NCI-H2227 treated with DMSO at 0.1 percent for 48 hours (cell line): Measurements from ENCODE around the gene MARS1.

Experiments
- DNase-seq: peaks from one replicate; lab custom pipeline; 2025; lab: John Stamatoyannopoulos, UW

The MARS1 gene

DNA sequence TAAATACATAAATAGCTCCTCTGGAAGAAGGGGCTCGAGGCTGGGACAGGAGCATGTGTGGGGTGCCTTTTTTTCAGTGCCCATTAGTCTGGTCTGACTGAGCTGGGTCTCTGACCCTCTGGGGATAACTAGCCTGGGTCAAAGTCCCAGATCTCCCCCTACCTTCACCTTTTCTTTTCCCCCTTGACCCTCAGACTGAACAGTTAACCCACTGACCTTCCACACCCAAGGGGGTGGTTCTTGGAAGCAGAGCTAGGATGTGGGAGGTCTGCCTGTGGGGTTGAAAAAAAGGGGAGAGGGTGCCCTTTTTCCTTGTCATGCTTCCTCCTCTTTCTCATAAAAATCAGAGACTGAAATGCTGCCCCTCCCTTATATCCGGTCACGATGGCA lies 29.2 kb upstream of the MARS1 start:
- no peak for DNase-seq

DNA sequence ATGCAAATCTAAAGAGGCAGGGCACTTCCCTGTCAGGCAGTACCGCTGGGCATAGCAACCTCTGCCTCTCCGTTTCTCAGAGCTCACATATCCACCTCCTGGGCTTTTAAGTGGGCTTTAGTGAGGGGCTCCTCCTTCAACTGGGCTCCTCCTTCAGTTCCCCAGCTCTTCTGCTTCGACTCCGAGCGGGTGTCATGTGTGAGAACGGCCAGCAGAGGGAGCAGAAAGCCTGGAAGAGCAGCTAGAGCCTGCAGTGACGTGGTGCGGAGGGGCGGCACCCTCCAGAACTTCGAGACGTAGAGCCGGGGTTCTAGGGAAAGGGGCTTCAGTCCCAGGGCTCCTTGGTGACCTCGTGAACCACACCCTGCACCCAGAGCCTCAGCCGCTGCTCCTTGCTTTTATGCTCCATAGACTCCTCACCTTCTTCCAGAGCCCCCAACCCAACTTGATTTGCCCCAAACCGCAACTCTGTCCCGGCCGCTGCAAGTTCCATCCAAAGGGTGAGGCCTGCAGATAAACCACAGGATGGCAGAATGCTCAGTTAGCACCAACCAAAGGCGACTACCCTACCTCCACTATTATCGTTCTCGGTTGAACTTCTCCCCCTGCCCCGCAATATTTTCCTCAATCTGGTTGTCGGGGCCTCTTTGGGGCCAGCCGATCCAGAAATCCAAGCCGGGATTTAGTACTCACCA lies 28.7 kb upstream of the MARS1 start:
- DNase-seq, result peak; percentile 90

DNA sequence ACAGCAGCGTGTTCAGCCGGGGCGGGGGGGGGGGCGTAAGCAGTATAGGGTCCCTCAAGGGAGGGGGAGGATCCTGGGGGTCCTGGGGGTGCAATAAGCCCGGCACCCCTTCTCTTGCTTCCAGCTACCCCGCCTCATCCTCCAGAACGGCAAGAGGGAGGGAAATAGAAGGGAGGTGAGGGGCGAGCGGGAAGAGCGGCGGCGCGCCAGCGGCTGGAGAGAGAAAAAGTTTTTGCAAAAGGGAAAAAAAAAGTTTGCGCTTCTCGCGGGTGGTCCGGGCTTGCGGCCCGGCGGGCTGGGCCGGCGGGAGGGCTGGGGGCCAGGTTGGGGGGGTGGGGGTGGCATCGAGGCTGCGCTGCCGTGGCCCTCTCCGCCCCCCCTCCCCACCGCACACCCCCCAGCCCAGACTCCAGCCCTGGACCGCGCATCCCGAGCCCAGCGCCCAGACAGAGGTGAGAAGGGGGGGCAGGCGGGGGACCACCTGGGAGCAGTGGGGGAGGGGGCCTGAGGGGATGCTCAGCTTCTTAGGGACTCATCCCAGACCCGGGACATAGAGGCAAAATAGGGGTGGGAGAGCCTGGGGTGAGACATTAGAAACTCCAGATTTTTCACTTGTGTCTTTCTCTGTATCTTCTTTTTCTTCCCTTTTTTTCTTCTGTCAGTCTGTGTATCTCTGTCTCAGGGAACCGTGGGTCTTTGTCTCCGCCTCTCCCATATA lies 28.0 kb upstream of the MARS1 start, which contains the start of gene GLI1:
TSS of gene GLI1 (plus strand) at position 36 of the 718 bp plus-strand sequence. CDS start 3,907 bp downstream, outside the sequence.
- no peak for DNase-seq

DNA sequence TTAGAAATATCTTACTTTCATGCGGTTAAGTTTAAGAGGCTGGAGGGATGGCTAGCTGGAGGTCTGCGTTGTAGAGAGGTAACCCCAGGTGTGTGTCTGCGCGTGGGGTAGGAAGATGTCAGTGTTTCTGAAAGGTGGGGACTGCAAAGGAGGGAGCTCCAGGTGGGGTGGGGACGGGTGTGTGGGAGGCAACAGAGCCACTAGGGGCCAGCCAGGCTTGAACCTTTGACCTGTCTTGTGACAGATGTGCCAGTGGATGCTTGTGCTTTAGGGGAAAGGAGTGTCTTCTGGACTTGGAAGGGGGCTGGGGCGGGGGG lies 27.4 kb upstream of the MARS1 start:
- no peak for DNase-seq

DNA sequence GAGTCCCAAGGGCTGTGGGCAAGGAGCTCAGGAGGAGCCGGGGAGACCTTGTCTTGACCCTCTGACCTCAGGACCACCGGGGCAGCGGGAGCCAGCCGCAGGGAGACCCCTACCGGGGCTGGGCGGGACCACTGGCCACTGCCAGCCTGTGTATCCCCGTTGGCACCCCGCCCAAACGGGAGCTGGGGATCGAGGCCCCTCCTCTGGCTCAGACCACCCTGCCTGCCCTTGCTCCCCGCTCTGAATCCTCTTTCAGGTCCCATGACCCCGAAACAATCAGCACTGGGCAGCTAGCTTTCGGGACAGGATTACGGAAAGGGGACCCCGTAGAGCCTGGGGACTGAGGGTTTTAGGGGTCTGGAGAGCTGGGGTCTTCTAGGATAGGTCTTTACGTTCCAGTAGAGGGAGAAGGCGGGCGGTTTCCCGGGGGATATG lies 27.0 kb upstream of the MARS1 start:
- no peak for DNase-seq

DNA sequence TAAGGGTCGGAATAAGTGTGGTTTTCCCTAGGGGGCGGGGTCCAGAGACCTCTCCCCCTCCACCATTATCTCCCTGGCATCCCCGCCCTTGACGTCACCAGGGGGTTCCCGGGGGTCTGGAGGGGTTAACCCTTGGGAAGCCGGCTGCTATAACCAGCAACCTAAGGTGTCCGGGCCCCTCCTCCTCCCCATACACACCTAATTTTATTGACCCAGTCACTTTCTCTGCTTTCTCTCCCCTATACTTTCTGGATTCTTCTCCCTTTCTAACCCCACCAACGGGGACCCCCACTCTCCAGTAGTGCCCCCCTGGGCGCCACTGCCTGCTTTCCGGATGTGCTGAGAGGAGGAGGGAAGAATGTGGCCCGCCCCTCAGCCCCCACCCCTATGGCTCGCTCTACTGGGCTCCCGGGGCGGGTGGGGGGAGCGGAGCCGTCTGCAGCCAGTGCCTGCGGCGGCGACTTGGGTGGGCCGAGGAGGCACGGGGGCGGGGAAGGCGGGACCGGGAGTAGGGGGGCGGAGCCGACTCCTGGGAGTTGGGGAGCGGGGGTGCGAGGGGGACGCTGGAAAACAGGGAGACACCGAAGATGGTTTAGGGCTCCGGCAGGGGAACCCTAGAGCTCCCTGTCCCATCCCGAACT lies 26.5 kb upstream of the MARS1 start:
- DNase-seq, result no peak

DNA sequence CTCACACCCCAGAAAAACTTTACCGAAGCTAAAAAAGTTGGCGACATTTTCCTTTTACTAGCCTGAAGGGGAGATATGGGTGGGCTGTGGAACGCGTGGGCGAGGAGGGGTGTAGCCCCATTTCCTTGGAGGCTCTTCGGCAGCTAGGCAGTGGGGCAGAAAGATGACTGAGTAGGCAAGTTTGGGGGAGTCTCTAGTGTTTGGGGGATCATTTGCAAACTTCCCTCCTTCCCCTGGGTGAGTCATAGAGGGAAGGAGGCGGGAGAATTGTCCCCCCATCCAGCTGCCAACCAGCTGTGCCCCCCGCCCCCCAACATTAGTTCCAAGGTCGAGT lies 26.0 kb upstream of the MARS1 start:
- DNase-seq, result no peak

DNA sequence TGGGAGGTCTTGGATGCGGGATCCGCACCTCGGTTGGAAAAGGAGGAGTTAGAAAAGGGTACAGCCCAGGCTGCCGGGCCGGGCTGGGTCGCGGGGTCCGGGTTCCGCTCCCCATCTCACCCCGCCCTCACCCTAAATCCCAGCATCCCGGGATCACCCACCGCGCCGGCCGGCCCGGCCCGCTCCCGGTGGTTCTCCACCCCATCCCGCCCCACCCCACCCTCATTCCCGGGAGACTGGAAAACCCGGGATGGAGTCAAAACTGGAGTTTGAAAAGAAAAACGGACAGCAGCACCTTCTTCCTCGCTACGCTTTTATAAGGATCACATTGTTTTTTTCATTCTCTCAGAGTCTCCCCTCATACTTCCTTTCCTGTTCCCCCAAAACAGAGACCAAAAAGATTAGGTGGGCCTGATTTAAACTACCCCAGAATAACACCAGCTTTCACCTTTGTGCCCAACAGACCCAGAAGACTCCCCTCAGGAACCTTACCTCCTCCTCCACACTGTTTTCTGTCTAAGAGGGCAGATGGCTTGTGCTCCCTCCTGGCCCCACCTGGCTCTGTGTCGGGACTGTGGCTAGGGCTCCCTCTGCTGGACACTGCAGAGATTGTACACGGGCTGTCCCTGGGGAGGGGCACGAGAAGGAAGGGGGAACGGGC lies 25.5 kb upstream of the MARS1 start:
- DNase-seq, result peak; percentile 60

DNA sequence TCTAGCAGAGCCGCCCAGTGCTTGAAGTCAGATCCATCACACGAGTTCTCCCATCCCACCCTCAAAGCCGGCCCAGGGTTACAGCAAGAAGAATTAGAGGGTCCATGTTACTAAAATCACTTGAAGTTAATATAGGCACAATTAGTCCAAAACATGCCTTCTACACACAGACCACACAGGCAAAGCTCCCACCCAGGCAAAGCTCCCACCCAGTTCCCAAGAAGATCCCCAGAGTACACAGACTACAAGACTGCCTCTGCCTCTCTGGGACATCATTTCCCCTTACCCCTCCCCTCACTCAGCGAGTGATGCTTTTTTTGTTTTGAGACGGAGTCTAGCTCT lies 25.0 kb upstream of the MARS1 start:
- no peak for DNase-seq

DNA sequence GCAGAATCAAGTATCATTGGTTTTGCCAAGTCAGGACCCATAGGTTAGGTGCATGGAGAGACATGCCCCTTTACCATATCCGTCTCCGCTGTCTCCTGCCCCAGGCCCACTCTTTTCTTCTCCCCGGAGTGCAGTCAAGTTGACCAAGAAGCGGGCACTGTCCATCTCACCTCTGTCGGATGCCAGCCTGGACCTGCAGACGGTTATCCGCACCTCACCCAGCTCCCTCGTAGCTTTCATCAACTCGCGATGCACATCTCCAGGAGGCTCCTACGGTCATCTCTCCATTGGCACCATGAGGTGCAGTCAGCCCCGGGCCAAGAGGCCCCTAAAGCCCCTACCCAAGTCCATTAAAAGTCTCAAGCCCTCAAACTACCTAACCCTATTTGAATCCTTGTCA lies 23.3 kb upstream of the MARS1 start:
- no peak for DNase-seq

DNA sequence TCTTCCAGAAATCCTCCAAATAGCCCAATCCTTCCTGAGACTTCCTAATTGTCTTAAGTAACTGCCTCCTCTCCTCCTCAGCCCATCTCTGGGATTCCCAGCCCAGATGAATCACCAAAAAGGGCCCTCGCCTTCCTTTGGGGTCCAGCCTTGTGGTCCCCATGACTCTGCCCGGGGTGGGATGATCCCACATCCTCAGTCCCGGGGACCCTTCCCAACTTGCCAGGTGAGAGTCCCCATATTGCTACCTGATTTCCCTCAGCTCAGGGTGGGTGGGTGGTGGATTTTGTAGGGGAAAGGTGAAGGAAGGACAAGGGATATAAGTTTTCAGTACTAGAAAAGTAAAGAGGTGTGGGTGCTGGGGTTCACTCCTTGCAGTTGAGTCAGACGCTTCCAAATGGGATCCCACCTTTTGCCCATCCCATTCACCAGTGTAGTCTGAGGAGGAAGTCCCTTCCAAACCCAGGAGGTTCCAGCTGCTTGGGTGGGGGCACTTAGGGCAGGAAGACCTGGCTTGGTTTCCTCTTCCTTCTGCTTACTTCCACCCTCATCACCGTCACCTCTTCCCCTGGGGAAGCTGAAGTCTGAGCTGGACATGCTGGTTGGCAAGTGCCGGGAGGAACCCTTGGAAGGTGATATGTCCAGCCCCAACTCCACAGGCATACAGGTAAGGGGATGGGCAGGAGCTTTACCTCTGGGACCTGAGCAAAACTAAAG lies 22.7 kb upstream of the MARS1 start:
- no peak for DNase-seq

DNA sequence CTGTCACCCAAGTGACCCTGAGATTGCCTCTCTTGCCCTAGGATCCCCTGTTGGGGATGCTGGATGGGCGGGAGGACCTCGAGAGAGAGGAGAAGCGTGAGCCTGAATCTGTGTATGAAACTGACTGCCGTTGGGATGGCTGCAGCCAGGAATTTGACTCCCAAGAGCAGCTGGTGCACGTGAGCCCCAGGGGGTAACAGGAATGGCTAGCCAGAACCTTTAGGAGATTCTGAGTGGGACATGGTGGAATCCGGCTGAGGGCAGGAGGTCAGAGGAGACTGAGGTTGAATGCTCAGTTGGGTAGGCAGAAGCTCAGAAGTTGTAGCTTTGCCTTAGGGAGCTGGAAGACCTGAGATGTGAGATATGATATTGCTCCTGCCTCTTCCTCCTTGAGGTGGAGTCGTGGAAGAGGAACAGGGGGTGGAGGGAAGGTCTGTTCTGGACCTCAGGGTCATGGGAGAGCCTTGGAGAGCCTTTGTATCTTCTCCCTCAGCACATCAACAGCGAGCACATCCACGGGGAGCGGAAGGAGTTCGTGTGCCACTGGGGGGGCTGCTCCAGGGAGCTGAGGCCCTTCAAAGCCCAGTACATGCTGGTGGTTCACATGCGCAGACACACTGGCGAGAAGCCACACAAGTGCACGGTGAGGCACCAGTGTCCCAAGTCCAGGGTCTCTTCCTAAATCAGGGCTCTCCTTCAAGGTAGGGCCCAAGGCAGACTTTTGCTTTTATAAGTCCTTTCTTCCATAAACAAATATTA lies 21.9 kb upstream of the MARS1 start:
- no peak for DNase-seq

DNA sequence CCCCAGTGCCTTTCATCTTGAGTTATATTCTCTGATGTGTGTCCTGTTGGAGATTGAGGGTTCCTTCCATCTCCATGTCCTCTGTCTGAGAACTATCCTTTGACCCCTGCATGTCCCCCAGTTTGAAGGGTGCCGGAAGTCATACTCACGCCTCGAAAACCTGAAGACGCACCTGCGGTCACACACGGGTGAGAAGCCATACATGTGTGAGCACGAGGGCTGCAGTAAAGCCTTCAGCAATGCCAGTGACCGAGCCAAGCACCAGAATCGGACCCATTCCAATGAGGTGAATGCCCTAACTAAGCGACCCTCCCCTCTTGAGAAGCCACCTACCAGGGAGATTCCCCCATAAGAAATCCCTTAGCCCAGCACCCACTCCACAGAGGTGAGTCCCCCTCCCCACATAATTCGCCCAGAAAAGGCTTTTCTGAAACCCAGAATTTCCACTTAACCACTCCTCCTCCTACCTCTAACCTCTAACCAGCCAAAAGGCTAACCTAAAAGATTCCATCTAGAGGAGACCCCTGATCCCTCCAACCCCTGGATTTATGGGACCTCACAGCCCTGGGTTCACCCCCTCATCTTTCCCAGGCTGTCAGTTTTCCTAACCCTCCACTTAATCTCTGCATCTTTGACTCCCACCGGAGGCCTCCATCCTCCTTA lies 20.5 kb upstream of the MARS1 start:
- no peak for DNase-seq

DNA sequence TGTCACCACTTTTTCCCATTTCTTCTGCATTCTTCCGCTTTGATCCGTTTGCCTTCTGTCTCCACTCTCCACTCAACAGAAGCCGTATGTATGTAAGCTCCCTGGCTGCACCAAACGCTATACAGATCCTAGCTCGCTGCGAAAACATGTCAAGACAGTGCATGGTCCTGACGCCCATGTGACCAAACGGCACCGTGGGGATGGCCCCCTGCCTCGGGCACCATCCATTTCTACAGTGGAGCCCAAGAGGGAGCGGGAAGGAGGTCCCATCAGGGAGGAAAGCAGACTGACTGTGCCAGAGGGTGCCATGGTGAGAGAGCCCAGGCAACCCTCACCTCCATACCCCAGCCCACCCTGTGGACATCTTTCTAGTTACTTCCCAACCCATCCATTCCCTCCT lies 20.0 kb upstream of the MARS1 start:
- DNase-seq, result no peak

DNA sequence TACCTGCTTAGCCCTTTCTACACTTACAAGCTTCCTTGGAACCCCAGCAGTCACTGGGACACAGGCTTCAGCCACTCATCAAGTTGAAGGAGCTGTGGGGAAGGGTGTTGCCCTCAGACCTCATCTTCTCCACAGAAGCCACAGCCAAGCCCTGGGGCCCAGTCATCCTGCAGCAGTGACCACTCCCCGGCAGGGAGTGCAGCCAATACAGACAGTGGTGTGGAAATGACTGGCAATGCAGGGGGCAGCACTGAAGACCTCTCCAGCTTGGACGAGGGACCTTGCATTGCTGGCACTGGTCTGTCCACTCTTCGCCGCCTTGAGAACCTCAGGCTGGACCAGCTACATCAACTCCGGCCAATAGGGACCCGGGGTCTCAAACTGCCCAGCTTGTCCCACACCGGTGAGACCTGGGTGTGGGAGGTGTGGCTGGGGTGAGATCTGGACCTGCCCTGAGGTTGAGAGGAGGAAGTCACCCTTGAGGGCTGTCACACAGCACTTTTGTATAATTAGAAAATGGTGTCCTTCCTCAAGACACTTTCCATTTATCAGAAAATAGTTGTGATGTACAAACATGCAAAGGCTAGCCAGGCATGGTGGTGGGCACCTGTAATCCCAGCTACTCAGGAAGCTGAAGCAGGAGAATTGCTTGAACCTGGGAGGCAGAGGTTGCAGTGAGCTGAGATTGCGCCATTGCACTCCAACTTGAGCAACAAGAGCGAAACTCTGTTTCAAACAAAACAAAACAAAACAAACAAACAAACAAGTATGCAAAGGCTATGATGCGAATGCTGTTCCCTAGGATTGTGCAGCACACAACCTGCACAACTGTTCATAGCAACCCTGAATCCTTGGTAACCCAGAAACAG lies 18.3 kb upstream of the MARS1 start:
- DNase-seq, result no peak

DNA sequence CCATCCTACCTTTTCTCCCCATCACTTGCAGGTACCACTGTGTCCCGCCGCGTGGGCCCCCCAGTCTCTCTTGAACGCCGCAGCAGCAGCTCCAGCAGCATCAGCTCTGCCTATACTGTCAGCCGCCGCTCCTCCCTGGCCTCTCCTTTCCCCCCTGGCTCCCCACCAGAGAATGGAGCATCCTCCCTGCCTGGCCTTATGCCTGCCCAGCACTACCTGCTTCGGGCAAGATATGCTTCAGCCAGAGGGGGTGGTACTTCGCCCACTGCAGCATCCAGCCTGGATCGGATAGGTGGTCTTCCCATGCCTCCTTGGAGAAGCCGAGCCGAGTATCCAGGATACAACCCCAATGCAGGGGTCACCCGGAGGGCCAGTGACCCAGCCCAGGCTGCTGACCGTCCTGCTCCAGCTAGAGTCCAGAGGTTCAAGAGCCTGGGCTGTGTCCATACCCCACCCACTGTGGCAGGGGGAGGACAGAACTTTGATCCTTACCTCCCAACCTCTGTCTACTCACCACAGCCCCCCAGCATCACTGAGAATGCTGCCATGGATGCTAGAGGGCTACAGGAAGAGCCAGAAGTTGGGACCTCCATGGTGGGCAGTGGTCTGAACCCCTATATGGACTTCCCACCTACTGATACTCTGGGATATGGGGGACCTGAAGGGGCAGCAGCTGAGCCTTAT lies 17.4 kb upstream of the MARS1 start:
- DNase-seq, result no peak

DNA sequence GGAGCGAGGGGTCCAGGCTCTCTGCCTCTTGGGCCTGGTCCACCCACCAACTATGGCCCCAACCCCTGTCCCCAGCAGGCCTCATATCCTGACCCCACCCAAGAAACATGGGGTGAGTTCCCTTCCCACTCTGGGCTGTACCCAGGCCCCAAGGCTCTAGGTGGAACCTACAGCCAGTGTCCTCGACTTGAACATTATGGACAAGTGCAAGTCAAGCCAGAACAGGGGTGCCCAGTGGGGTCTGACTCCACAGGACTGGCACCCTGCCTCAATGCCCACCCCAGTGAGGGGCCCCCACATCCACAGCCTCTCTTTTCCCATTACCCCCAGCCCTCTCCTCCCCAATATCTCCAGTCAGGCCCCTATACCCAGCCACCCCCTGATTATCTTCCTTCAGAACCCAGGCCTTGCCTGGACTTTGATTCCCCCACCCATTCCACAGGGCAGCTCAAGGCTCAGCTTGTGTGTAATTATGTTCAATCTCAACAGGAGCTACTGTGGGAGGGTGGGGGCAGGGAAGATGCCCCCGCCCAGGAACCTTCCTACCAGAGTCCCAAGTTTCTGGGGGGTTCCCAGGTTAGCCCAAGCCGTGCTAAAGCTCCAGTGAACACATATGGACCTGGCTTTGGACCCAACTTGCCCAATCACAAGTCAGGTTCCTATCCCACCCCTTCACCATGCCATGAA lies 16.8 kb upstream of the MARS1 start:
- DNase-seq, result no peak

DNA sequence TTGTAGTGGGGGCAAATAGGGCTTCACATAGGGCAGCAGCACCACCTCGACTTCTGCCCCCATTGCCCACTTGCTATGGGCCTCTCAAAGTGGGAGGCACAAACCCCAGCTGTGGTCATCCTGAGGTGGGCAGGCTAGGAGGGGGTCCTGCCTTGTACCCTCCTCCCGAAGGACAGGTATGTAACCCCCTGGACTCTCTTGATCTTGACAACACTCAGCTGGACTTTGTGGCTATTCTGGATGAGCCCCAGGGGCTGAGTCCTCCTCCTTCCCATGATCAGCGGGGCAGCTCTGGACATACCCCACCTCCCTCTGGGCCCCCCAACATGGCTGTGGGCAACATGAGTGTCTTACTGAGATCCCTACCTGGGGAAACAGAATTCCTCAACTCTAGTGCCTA lies 16.2 kb upstream of the MARS1 start:
- DNase-seq, result no peak

DNA sequence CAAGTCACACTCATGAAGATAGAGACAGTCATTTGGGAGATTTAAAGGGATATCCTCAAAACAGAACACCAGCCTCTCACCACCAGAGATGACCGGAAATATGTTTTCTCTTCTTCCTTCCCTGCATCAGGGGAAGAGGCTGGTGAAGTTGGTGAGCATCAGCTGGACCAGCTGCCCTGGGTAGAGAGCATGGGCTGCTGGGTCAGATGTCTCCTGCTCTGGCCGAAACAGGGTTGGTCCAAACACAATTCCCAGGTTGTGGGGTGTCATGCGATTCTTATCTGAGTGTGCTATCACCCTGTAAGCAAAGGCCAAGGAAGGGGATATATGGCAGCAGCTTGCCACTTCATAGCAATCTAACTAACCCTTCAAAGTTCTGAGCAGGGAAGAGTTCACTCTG lies 15.5 kb upstream of the MARS1 start:
- DNase-seq, result no peak
